Measurements from ENCODE around the gene CPNE5.

- TF ChIP-seq EZH2 (IDR thresholded peaks at IDR 0.05; ENCODE audit: low read length, unreplicated experiment) (no peak), EZH2phosphoT487 (IDR thresholded peaks at IDR 0.05; ENCODE audit: borderline replicate concordance, low read length) (no peak)
- TF ChIP-seq, protein P1, sequence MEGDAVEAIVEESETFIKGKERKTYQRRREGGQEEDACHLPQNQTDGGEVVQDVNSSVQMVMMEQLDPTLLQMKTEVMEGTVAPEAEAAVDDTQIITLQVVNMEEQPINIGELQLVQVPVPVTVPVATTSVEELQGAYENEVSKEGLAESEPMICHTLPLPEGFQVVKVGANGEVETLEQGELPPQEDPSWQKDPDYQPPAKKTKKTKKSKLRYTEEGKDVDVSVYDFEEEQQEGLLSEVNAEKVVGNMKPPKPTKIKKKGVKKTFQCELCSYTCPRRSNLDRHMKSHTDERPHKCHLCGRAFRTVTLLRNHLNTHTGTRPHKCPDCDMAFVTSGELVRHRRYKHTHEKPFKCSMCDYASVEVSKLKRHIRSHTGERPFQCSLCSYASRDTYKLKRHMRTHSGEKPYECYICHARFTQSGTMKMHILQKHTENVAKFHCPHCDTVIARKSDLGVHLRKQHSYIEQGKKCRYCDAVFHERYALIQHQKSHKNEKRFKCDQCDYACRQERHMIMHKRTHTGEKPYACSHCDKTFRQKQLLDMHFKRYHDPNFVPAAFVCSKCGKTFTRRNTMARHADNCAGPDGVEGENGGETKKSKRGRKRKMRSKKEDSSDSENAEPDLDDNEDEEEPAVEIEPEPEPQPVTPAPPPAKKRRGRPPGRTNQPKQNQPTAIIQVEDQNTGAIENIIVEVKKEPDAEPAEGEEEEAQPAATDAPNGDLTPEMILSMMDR (conservative IDR thresholded peaks at IDR 0.05; ENCODE audit: low read depth, low read length) = no peak
Measured at GRCh38 chr6:36873115-36873514, 33.9 kb upstream of the CPNE5 start.
